A673 (cell line): Measurements from ENCODE around the gene SUGP2. TPM values are rescaled to one million over a fixed set of nuclear protein-coding genes. Genes with fewer than 3 reads are reported as not detected.

ENCODE experiments used
- BruUV-seq: library from RNA; stranded (reverse); fragments of 400-500 nt; replicated peaks from 2 replicates; lab custom pipeline; 2021; lab: Mats Ljungman, UMichigan
- CTCF ChIA-PET: fragments of 300-600 bp; sonication (Branson Sonifier 250); formaldehyde crosslinking; loops from one replicate; lab custom pipeline; 2022; ENCODE audit warnings: antibody characterized with exemption; lab: Charles Lee
- POLR2A ChIA-PET: fragments of 300-600 bp; sonication (Branson Sonifier 250); formaldehyde crosslinking; loops from one replicate; lab custom pipeline; 2022; ENCODE audit warnings: antibody characterized with exemption; ENCODE audit not compliant: low non-redundant PET; lab: Charles Lee
- DNase-seq: peaks from one replicate; pipeline ENCODE4 v3.0.0-alpha.2; 2015; ENCODE audit warnings: low spot score
- H3K27ac ChIP-seq: fragments of 200-600 bp; sonication (generic); 2 replicates; pipeline ENCODE4 v1.5.1; 2016; ENCODE audit warnings: mixed run types, low read depth, mild to moderate bottlenecking, mixed read lengths, antibody characterized with exemption, low read length; ENCODE audit not compliant: poor library complexity, severe bottlenecking
- H3K27me3 ChIP-seq: fragments of 200-600 bp; sonication (generic); replicated peaks from 2 replicates; pipeline ENCODE4 v1.6.1; 2017; ENCODE audit warnings: mixed run types, low read depth, mild to moderate bottlenecking, mixed read lengths, antibody characterized with exemption, low read length; ENCODE audit not compliant: insufficient read depth, poor library complexity
- H3K36me3 ChIP-seq: fragments of 200-600 bp; sonication (generic); 2 replicates; pipeline ENCODE4 v1.6.1; 2016; ENCODE audit warnings: mixed run types, mild to moderate bottlenecking, mixed read lengths, antibody characterized with exemption, low read length; ENCODE audit not compliant: insufficient read depth, poor library complexity, severe bottlenecking
- H3K4me1 ChIP-seq: fragments of 200-600 bp; sonication (generic); 2 replicates; pipeline ENCODE4 v1.6.1; 2017; ENCODE audit warnings: mixed run types, mild to moderate bottlenecking, mixed read lengths, antibody characterized with exemption, low read length; ENCODE audit not compliant: insufficient read depth, poor library complexity, severe bottlenecking
- H3K4me3 ChIP-seq: fragments of 200-600 bp; sonication (generic); 2 replicates; pipeline ENCODE4 v1.5.1; 2016; ENCODE audit warnings: low read depth, mixed run types, mild to moderate bottlenecking, mixed read lengths, low read length; ENCODE audit not compliant: poor library complexity, severe bottlenecking
- H3K9me3 ChIP-seq: fragments of 200-600 bp; sonication (generic); 2 replicates; pipeline ENCODE4 v1.6.1; 2016; ENCODE audit warnings: mixed run types, low read depth, mild to moderate bottlenecking, mixed read lengths, antibody characterized with exemption, low read length; ENCODE audit not compliant: poor library complexity, severe bottlenecking
- CTCF ChIP-seq: fragments of 300-800, 200-600 bp; sonication (generic); conservative IDR thresholded peaks from 2 replicates; pipeline ENCODE4 v1.5.1; 2017; ENCODE audit warnings: low read depth, mild to moderate bottlenecking, antibody characterized with exemption, low read length, moderate library complexity, mixed read lengths
- EZH2 ChIP-seq: fragments of 200-600 bp; sonication (generic); IDR thresholded peaks from 2 replicates; pipeline ENCODE4 v1.6.1; 2017; ENCODE audit warnings: borderline replicate concordance, low read depth, mild to moderate bottlenecking, mixed read lengths, antibody characterized with exemption, low read length; ENCODE audit not compliant: poor library complexity, severe bottlenecking
- intact Hi-C: fragments of 100-400 bp; cut with micrococcal nuclease; formaldehyde crosslinking; loops from one replicate; pipeline ENCODE4 v1.10.0; 2022; ENCODE audit not compliant: unreplicated experiment
- total RNA-seq: library from RNA; stranded (reverse); gene quantifications from 2 replicates; pipeline ENCODE4 v1.2.3, GENCODE V29; 2021

The SUGP2 gene
- total RNA-seq, 1 experiment from 2014 or later, result 120 TPM

GRCh38 chr19:18996351-18996750 is 37.0 kb downstream of the SUGP2 start:
- Histone ChIP-seq H3K9me3 (no peaks in the 10 kb centered on the region), H3K36me3 (peaks cover 56% of the 10 kb centered on the region), H3K4me3 (no peak overlapping the region), H3K4me1 (peaks cover 10% of the 10 kb centered on the region), H3K27ac (no peak overlapping the region), H3K27me3 (no peaks in the 10 kb centered on the region)
- BruUV-seq, result no TSS peak
- ChIA-PET POLR2A (no interaction called here), CTCF (interaction anchor here (0.6 to 1.6 kb wide), 3 partner anchors 9 to 161 kb away, joined by 4 to 10 read pairs (median 7); no protein-coding TSS in a partner anchor)
- intact Hi-C loops, result loop anchor here (5.0 kb wide), 1 partner anchor 141 kb away; the partner anchor contains the start of gene TMEM161A
- no peak for DNase-seq
- TF ChIP-seq CTCF, result no peak
- no peak for TF ChIP-seq EZH2

DNA sequence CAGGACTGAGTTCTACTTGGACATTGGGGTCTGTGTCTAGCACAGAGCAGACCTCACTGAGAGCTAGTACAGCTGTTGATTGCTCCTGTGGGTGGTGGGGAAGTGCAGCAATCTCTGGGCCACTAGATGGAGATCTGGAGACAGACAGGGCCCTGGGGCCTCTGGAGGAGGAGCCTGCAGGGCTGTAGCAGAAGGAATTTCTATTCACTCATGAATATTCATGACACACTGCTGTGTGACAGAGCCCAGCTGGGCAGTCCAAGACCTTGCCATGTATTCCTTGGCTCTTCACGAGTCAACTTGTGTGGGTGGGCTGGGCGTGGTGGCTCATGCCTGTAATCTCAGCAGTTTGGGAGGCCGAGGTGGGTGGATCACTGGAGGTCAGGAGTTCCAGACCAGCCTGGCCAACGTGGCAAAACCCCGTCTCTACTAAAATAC is 37.5 kb downstream of the SUGP2 start:
- intact Hi-C loops, result loop anchor here (5.0 kb wide), 1 partner anchor 141 kb away; the partner anchor contains the start of gene TMEM161A
- Histone ChIP-seq H3K27me3 (no peaks in the 10 kb centered on the region), H3K4me1 (peaks cover 10% of the 10 kb centered on the region), H3K27ac (peak overlapping the region; percentile 67), H3K36me3 (peaks cover 53% of the 10 kb centered on the region), H3K4me3 (no peak overlapping the region), H3K9me3 (no peaks in the 10 kb centered on the region)
- CTCF ChIA-PET, result interaction anchor here (0.5 to 1.6 kb wide), 4 partner anchors 9 to 161 kb away, joined by 4 to 10 read pairs (median 6); no protein-coding TSS in a partner anchor
- DNase-seq, result peak; percentile 97
- POLR2A ChIA-PET, result no interaction called here
- BruUV-seq, result no TSS peak
- no peak for TF ChIP-seq EZH2
- TF ChIP-seq CTCF, result peak; percentile 89

GRCh38 chr19:18993115-18993514 is 40.2 kb downstream of the SUGP2 start:
- H3K4me1 ChIP-seq, result peaks cover 10% of the 10 kb centered on the region
- CTCF ChIA-PET, result no interaction called here
- no TSS peak for BruUV-seq
- no peak for DNase-seq
- no peak overlapping the region for H3K4me3 ChIP-seq
- POLR2A ChIA-PET, result no interaction called here
- no peaks in the 10 kb centered on the region for H3K9me3 ChIP-seq
- H3K27ac ChIP-seq, result no peak overlapping the region
- intact Hi-C loops, result no loop called here
- H3K36me3 ChIP-seq, result peaks cover 31% of the 10 kb centered on the region
- no peaks in the 10 kb centered on the region for H3K27me3 ChIP-seq
- TF ChIP-seq CTCF (no peak), EZH2 (no peak)
